Nephron (organoid): Measurements from ENCODE around the gene SREBF1.

Experiments
- H3K27ac Mint-ChIP-seq, 3 experiments: 2 replicates each; pipeline ENCODE4 v1.8.0; 2020; ENCODE audit warnings: mixed read lengths in 3 of 3, mild to moderate bottlenecking in 2 of 3, moderate library complexity in 1 of 3
- H3K27me3 Mint-ChIP-seq: 2 replicates; pipeline ENCODE4 v1.8.0; 2021; ENCODE audit warnings: low read depth, mild to moderate bottlenecking, moderate library complexity, mixed read lengths
- H3K36me3 Mint-ChIP-seq: 2 replicates; pipeline ENCODE4 v1.8.0; 2020; ENCODE audit warnings: low read depth, mixed read lengths
- H3K4me1 Mint-ChIP-seq: 2 replicates; pipeline ENCODE4 v1.8.0; 2020; ENCODE audit warnings: mixed read lengths
- H3K4me3 Mint-ChIP-seq, 3 experiments: 2 replicates each; pipeline ENCODE4 v1.8.0; 2020; ENCODE audit warnings: mild to moderate bottlenecking in 3 of 3, mixed read lengths in 3 of 3, moderate library complexity in 2 of 3
- H3K9me3 Mint-ChIP-seq: 2 replicates; pipeline ENCODE4 v1.8.0; 2020; ENCODE audit warnings: mixed read lengths
- CTCF ChIP-seq, 3 experiments: fragments of 200-600 bp; sonication (generic); IDR thresholded peaks; one replicate each; pipeline ENCODE4 v1.5.0; 2021; ENCODE audit warnings: antibody characterized with exemption in 3 of 3; ENCODE audit not compliant: unreplicated experiment in 3 of 3

The SREBF1 gene

GRCh38 chr17:17827826-17828621, 8.8 kb downstream of the SREBF1 start:
- H3K27me3 Mint-ChIP-seq = no peaks in the 10 kb centered on the region
- peaks cover 54% of the 10 kb centered on the region for H3K4me1 Mint-ChIP-seq
- no peaks in the 10 kb centered on the region for H3K9me3 Mint-ChIP-seq
- H3K4me3 Mint-ChIP-seq = no peak overlapping the region
- no peaks in the 10 kb centered on the region for H3K36me3 Mint-ChIP-seq
- peak overlapping the region in 2 of 3 experiments; percentile 25 to 44 for H3K27ac Mint-ChIP-seq
- no peak for TF ChIP-seq CTCF (IDR thresholded peaks at IDR 0.05; ENCODE audit: unreplicated experiment in 3 of 3)

- Mint-ChIP-seq H3K4me1 (peaks cover 54% of the 10 kb centered on the region), H3K27me3 (no peaks in the 10 kb centered on the region), H3K4me3 (no peak overlapping the region), H3K27ac (peak overlapping the region; percentile 25 to 44 (median 40)), H3K36me3 (no peaks in the 10 kb centered on the region), H3K9me3 (no peaks in the 10 kb centered on the region)
- TF ChIP-seq CTCF (IDR thresholded peaks at IDR 0.05; ENCODE audit: unreplicated experiment in 3 of 3) = no peak
These were observed 9.6 kb downstream of the SREBF1 start for GRCh38 chr17:17826942-17827785.

GRCh38 chr17:17826342-17826713, 10.5 kb downstream of the SREBF1 start:
- H3K27me3 Mint-ChIP-seq = no peaks in the 10 kb centered on the region
- peaks cover 48% of the 10 kb centered on the region for H3K4me1 Mint-ChIP-seq
- no peaks in the 10 kb centered on the region for H3K9me3 Mint-ChIP-seq
- TF ChIP-seq CTCF (IDR thresholded peaks at IDR 0.05; ENCODE audit: unreplicated experiment in 3 of 3) = no peak
- H3K4me3 Mint-ChIP-seq = peak overlapping the region in 2 of 3 experiments; percentile 16 to 29
- peak overlapping the region; percentile 40 to 66 (median 58) for H3K27ac Mint-ChIP-seq
- H3K36me3 Mint-ChIP-seq = no peaks in the 10 kb centered on the region

- peak overlapping the region; percentile 73 to 83 (median 81) for H3K4me3 Mint-ChIP-seq
- no peak for TF ChIP-seq CTCF (IDR thresholded peaks at IDR 0.05; ENCODE audit: unreplicated experiment in 3 of 3)
- H3K9me3 Mint-ChIP-seq = no peaks in the 10 kb centered on the region
- H3K27ac Mint-ChIP-seq = peak overlapping the region; percentile 78 to 96 (median 86)
- no peaks in the 10 kb centered on the region for H3K27me3 Mint-ChIP-seq
- peaks cover 42% of the 10 kb centered on the region for H3K4me1 Mint-ChIP-seq
- no peaks in the 10 kb centered on the region for H3K36me3 Mint-ChIP-seq
These were observed 11.8 kb downstream of the SREBF1 start for GRCh38 chr17:17824783-17825614.

GRCh38 chr17:17824119-17824782, 12.5 kb downstream of the SREBF1 start:
- Mint-ChIP-seq H3K4me3 (peak overlapping the region; percentile 73 to 83 (median 81)), H3K36me3 (no peaks in the 10 kb centered on the region), H3K4me1 (peaks cover 39% of the 10 kb centered on the region), H3K27me3 (no peaks in the 10 kb centered on the region), H3K9me3 (no peaks in the 10 kb centered on the region), H3K27ac (peak overlapping the region; percentile 78 to 96 (median 86))
- TF ChIP-seq CTCF (IDR thresholded peaks at IDR 0.05; ENCODE audit: unreplicated experiment in 3 of 3) = no peak
